ENCODE results near the gene PCDH1. TPM values are rescaled to one million over a fixed set of nuclear protein-coding genes. Genes with fewer than 3 reads are reported as not detected.

The PCDH1 gene
- total and polyA plus RNA-seq, 2 of the 8 experiments (the other 6 are each of a cell fraction or from before 2014, with no cell fraction given): 101 to 102 TPM

GRCh38 chr5:141848744-141849414 is 29.3 kb downstream of the PCDH1 start (continued):
- TF ChIP-seq SIN3A (conservative IDR thresholded peaks at IDR 0.05 in 1 of 2, IDR thresholded peaks at IDR 0.05 in 1 of 2; ENCODE audit: low read depth in 1 of 2, low read length in 2 of 2): peak in 1 of 2 experiments; percentile 60; a peak in 2 of 4 replicates

Data from H1 (cell line).